GM18499 (cell line): Measurements from ENCODE around the gene ZNF280D.
"Not testable (repeated sequence)": the region's sequence is repeated elsewhere in the genome, so short reads cannot be mapped to it uniquely, and the experiment has no call there.

Experiments used
- ATAC-seq: cut with Tn5 transposase; IDR thresholded peaks from one replicate; pipeline ENCODE4 v1.9.1; 2021; ENCODE audit warnings: moderate number of reproducible peaks; ENCODE audit not compliant: insufficient read depth, unreplicated experiment

ZNF280D gene, protein sequence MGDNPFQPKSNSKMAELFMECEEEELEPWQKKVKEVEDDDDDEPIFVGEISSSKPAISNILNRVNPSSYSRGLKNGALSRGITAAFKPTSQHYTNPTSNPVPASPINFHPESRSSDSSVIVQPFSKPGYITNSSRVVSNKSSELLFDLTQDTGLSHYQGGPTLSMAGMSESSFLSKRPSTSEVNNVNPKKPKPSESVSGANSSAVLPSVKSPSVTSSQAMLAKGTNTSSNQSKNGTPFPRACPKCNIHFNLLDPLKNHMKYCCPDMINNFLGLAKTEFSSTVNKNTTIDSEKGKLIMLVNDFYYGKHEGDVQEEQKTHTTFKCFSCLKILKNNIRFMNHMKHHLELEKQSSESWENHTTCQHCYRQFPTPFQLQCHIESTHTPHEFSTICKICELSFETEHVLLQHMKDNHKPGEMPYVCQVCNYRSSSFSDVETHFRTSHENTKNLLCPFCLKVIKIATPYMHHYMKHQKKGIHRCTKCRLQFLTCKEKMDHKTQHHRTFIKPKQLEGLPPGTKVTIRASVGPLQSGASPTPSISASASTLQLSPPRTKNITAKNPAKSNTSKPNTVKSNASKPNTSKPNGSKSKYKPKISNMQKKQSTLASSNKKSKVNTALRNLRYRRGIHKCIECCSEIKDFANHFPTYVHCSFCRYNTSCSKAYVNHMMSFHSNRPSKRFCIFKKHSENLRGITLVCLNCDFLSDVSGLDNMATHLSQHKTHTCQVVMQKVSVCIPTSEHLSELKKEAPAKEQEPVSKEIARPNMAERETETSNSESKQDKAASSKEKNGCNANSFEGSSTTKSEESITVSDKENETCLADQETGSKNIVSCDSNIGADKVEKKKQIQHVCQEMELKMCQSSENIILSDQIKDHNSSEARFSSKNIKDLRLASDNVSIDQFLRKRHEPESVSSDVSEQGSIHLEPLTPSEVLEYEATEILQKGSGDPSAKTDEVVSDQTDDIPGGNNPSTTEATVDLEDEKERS

GRCh38 chr15:56733136-56734012, at the start of gene ZNF280D:
ZNF280D (minus strand) TSS chr15:56733509; CDS start chr15:56707109, 26,400 bp downstream.
- no peak for ATAC-seq

GRCh38 chr15:56782306-56782705, 49.0 kb upstream of the ZNF280D start:
- no peak for ATAC-seq

- ATAC-seq, result no peak
Measured at GRCh38 chr15:56781666-56782065, 48.4 kb upstream of the ZNF280D start.

DNA sequence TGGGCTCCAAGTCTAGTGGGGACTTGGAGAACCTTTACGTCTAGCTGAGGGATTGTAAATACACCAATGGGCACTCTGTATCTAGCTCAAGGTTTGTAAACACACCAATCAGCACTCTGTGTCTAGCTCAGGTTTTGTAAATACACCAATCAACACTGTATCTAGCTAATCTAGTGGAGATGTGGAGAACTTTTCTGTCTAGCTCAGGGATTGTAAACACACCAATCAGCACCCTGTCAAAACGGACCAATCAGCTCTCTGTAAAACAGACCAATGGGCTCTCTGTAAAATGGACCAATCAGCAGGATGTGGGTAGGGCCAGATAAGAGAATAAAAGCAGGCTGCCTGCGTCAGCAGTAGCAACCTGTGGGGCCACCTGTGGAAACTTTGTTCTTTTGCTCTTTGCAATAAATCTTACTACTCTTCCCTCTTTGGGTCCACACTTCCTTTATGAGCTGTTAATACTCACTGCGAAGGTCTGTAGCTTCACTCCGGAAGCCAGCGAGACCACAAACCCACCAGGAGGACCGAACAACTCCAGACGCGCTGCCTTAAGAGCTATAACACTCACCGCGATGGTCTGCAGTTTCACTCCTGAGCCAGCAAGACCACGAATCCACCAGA, 46.9 kb upstream of the ZNF280D start:
- not testable (repeated sequence) for ATAC-seq

GRCh38 chr15:56779449-56779848, 46.1 kb upstream of the ZNF280D start:
- not testable (repeated sequence) for ATAC-seq

DNA sequence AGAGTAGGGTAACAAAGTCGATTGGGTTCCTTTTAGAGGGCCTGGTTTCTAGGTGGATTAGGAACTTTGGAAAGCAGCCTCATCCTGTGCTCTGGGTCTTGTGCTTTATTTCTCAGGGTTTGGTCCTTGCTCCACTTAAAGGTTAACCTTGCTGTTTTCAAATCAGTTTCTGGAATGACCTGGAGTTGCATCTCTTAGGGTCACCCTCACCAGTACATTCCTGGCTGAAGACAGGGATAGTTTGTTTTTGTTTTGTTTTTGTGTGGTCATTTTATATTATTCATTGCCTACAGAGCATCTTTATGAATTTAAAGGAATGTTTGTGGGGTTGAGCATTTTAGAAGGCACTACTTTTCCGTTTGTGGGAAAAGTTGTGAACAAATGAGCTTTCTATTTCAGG, 45.5 kb upstream of the ZNF280D start:
- ATAC-seq, result no peak

DNA sequence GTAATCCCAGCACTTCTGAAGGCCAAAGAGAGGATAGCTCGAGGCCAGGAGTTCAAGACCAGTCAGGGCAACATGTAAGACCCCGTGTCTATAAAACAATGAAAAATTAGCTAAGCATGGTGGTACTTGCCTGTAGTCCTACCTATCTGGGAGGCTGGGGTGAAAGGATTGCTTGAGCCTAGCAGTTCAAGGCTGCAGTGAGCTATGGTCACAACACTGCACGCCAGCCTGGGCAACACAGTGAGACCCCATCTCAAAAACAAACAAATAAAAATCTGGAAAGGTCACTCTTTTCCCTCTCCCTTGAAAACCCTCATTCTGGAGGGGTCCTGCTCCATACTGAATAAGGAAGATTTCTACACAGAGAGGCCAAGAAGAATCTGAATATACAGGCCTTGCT, 43.5 kb upstream of the ZNF280D start:
- ATAC-seq, result no peak

- no peak for ATAC-seq
Measured at GRCh38 chr15:56775641-56776040, 42.3 kb upstream of the ZNF280D start.

DNA sequence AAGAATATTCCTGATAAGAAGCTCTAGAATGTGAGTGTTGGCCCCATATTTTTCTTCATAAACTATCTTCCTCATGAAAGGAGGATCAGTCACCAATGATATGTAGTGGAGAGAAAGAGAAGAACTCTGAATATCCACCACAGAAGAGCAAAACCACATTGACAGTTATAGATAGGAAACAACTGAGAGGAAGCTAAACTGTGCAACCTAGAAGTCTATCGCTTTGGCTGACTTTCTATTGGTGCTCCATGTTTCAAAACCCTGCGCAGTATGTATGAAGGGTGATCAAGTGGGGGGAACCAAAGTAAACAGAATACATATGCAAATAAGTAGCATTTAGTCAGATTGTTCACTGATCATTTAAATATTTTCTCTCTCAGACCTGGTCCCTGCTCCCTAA, 41.0 kb upstream of the ZNF280D start:
- ATAC-seq, result no peak

- ATAC-seq, result no peak
Measured at GRCh38 chr15:56772868-56773639, 39.7 kb upstream of the ZNF280D start.

DNA sequence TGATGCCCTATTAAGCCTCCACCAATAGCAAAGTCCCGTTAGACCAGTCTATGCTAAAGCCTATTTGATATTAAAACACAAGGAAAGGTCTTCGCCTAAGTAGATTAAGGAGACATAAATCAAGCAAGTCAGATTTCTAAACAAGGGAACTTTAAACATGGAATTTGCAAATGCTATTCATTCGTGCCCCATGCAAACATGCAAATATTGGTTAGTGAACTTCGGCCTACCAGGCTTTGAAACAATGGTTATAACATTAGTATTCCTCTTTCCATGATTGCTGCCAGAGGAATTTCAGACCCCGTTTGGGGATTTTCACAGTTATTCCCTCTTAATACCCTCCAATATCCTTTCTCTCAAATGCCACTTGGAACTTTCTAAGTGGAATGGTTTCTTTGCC, 36.9 kb upstream of the ZNF280D start:
- ATAC-seq, result no peak

DNA sequence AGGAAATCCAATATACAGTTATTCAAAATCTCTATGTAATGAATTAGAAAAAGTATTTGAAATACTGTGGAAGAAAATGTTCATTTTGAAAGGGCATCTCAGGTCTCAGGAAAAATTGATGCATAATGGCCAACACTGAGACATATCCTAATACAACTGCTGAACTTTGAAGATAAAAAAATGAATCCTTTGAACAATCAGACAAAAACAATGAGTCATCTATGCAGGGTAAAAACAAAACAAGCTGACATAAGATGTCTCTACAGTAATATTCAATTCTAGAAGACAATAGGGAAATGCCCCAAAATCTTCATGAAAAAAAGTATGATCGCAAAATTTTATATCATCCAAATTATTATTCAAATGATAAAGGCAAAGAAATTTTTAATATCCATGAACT, 34.0 kb upstream of the ZNF280D start:
- no peak for ATAC-seq

GRCh38 chr15:56765251-56765650, 31.9 kb upstream of the ZNF280D start:
- no peak for ATAC-seq

GRCh38 chr15:56763141-56763895, 30.0 kb upstream of the ZNF280D start:
- ATAC-seq, result no peak

DNA sequence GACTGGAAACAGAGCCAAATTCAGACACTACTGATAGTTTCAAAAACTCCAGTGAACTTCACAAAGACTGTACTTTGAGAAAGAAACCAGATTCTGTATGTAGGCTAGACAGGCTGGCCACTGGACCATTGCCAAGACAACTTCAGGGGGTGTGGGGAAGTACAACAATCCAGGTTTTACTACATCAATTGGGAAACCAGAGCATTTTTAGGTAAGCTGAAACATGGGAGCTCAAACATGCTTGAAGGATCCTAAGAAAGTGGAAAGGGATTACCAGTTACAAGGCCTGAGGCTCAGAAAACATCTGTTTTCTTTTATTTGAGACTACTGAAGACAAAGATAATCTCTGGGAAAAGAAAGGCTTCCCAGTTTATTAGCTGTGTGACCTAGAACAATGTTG, 26.9 kb upstream of the ZNF280D start:
- ATAC-seq, result no peak

- ATAC-seq, result no peak
Measured at GRCh38 chr15:56759450-56759845, 26.1 kb upstream of the ZNF280D start.

GRCh38 chr15:56758770-56759449, 25.6 kb upstream of the ZNF280D start:
- ATAC-seq, result no peak

DNA sequence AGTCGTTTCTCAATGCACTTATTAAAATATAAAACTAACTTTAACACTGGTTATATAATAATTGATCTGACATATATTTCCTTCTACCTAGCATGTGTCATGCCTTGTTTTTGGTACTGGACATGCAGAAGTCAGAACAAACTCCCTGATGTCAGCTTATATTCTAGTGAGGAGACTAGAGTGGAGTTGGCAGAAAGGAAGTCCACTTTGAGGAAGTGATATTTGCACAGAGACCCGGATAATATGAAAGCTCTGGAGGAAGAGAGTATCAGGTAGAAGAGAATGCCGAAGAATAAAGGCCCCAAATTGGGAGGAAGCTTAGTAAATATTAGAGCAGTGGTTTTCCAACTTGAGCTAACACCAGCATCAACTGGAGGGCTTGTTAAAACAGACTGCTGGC, 24.6 kb upstream of the ZNF280D start:
- no peak for ATAC-seq
